ENCODE data around the gene CD151. TPM values are rescaled to one million over a fixed set of nuclear protein-coding genes. Genes with fewer than 3 reads are reported as not detected.

CD151 gene
- total and polyA plus RNA-seq, 4 donors = 620 to 1,186 (median 771) TPM

DNA sequence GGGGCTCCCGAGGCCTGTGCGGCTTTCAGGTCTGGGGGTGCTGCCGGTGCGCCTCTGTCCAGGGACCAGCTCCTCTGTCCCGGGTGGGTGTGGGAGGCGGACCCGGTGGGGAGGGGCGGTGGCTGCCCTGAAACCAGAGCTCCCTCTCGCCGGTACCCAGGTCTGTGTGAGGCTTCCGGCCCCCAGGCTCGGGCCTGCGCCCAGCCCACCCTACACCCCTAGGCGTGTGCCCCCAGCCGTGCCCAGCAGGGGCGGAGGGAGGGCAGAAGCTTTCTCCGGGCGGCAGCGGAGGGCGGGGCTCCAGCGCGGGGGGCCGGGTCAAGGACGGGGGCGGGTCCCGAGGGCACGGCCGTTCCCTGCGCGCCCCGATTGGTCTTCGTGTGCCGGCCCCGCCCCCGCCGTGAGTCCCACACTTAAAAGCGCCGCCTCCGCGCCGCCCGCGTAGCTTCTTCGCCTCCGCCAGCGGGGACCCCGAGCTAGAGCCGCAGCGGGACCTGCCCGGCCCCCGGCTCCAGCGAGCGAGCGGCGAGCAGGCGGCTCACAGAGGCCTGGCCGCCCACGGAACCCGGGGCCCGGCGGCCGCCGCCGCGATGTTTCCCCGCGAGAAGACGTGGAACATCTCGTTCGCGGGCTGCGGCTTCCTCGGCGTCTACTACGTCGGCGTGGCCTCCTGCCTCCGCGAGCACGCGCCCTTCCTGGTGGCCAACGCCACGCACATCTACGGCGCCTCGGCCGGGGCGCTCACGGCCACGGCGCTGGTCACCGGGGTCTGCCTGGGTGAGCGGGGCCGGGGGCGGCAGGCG, 13.4 kb upstream of the CD151 start:
- Histone ChIP-seq H3K9me3 (ENCODE audit: control insufficient read depth, low read length) (no peaks in the 10 kb centered on the region), H3K4me1 (ENCODE audit: control insufficient read depth in 1 of 2, insufficient read depth in 2 of 2, low read length in 2 of 2) (no peaks in the 10 kb centered on the region), H3K36me3 (ENCODE audit: control insufficient read depth in 1 of 2, insufficient read depth in 2 of 2, low read length in 1 of 2) (peaks cover 0 to under 1% of the 10 kb centered on the region in 2 donors), H3K4me3 (ENCODE audit: low read length in 2 of 2) (peak overlapping the region; percentile 73 to 98), H3K27ac (ENCODE audit: low read depth in 1 of 2, low read length in 2 of 2) (peak overlapping the region; percentile 71 to 95), H3K27me3 (ENCODE audit: control insufficient read depth in 1 of 2, insufficient read depth in 2 of 2, low read length in 1 of 2) (no peaks in the 10 kb centered on the region)
- intact Hi-C loops (cut with DNase I) = no loop called here
- peak; percentile 95 to 98 for DNase-seq
- ATAC-seq (ENCODE audit: low FRiP score) = peak; percentile 91
- WGBS, 2 donors = 0 to 1% methylated on average over 52 to 96 of the region's 96 CpGs

DNA sequence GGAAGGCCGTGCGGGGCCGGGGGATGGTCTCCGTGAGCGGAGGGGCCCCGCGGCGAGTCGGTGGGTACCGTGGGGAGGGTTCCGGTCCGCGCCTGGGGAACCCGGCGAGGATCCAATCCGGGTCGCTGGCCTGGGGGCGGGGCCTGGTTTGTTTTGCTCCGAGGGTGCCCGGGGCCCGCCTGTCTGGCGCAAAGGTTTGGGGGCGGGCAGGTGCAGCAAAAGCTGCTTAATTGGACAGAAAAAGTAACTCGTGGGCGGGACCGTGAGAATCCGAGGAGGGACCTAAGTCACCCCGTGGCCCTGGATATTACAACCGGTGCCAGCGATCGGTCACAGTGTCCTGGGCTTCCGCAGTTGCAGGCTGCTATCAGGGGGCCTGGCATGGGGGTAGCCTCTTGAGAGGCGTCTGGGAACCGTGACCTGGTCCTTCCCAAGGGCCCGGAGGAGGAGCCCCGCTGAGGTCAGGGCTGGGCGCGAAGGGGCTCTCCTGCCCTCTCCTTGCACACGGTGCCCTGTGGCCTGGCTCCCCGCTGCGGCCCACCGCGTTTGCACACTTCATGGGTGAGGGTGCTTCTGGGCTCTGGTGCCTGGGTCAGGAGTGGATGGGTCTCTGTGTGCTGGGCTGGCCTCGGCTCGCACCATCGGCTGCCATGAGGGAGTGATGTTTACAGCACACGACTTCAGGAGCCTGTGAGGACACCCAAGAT, 12.7 kb upstream of the CD151 start:
- peak overlapping the region; percentile 73 to 98 for H3K4me3 ChIP-seq (ENCODE audit: low read length in 2 of 2)
- peaks cover 0 to 4% of the 10 kb centered on the region in 2 donors for H3K36me3 ChIP-seq (ENCODE audit: control insufficient read depth in 1 of 2, insufficient read depth in 2 of 2, low read length in 1 of 2)
- DNase-seq (peak; percentile 94 to 95), ATAC-seq (ENCODE audit: low FRiP score) (peak; percentile 68)
- WGBS, 2 donors = 1 to 2% methylated on average over 38 to 47 of the region's 47 CpGs
- intact Hi-C loops (cut with DNase I) = no loop called here
- no peaks in the 10 kb centered on the region for H3K4me1 ChIP-seq (ENCODE audit: control insufficient read depth in 1 of 2, insufficient read depth in 2 of 2, low read length in 2 of 2)
- H3K27me3 ChIP-seq (ENCODE audit: control insufficient read depth in 1 of 2, insufficient read depth in 2 of 2, low read length in 1 of 2) = no peaks in the 10 kb centered on the region
- peak overlapping the region; percentile 89 to 95 for H3K27ac ChIP-seq (ENCODE audit: low read depth in 1 of 2, low read length in 2 of 2)
- H3K9me3 ChIP-seq (ENCODE audit: control insufficient read depth, low read length) = no peaks in the 10 kb centered on the region

DNA sequence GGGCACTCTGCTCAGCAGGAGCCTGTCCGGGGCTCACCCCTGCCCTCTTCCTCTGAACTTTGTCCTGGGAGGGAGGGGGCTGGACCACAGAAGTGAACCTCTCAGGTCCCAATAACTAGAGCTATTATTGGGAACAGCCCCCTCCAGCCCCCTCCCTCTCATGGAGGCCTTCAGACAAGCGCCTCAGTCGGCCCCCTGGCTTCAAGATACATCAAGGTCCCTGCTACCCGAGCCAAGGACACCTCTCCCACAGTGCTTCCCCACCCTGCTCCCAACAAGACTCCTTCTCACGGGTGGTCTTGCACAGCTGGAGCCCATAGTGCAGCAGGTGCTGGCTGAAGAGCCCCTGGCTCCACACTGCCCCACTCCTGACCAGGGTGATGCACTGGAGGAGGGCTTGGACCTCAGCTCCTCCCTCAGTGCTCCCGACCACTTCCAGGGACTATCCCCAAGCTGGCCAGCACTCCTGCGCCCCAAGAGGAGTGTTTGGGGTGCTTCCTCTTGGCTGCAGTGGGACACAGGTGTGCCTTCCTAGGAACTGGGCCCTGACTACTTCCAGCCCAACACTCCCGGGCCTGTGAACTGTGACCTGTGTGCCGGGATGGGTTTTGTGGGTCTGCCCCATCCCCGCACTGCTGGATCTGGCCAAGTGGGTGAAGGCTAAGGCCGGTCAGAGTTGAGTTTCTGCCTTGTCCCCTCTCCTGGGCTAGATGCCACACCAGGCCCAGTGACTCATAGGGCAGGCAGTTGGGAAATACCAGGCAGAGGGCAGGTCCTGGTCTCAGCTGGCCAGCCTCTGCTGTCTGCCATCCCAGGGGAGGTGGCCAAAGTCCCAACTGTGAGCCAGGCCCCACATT, 11.9 kb upstream of the CD151 start:
- Histone ChIP-seq H3K27me3 (ENCODE audit: control insufficient read depth in 1 of 2, insufficient read depth in 2 of 2, low read length in 1 of 2) (no peaks in the 10 kb centered on the region), H3K4me1 (ENCODE audit: control insufficient read depth in 1 of 2, insufficient read depth in 2 of 2, low read length in 2 of 2) (no peaks in the 10 kb centered on the region), H3K4me3 (ENCODE audit: low read length in 2 of 2) (peak overlapping the region; percentile 73 to 98), H3K9me3 (ENCODE audit: control insufficient read depth, low read length) (no peaks in the 10 kb centered on the region), H3K36me3 (ENCODE audit: control insufficient read depth in 1 of 2, insufficient read depth in 2 of 2, low read length in 1 of 2) (peaks cover 0 to 6% of the 10 kb centered on the region in 2 donors), H3K27ac (ENCODE audit: low read depth in 1 of 2, low read length in 2 of 2) (peak overlapping the region in 1 of 2 donors; percentile 89)
- ATAC-seq (ENCODE audit: low FRiP score) = peak; percentile 69
- peak; percentile 93 to 95 for DNase-seq
- intact Hi-C loops (cut with DNase I) = no loop called here
- WGBS, 2 donors = 15 to 24% methylated on average over 11 of the region's 11 CpGs

DNA sequence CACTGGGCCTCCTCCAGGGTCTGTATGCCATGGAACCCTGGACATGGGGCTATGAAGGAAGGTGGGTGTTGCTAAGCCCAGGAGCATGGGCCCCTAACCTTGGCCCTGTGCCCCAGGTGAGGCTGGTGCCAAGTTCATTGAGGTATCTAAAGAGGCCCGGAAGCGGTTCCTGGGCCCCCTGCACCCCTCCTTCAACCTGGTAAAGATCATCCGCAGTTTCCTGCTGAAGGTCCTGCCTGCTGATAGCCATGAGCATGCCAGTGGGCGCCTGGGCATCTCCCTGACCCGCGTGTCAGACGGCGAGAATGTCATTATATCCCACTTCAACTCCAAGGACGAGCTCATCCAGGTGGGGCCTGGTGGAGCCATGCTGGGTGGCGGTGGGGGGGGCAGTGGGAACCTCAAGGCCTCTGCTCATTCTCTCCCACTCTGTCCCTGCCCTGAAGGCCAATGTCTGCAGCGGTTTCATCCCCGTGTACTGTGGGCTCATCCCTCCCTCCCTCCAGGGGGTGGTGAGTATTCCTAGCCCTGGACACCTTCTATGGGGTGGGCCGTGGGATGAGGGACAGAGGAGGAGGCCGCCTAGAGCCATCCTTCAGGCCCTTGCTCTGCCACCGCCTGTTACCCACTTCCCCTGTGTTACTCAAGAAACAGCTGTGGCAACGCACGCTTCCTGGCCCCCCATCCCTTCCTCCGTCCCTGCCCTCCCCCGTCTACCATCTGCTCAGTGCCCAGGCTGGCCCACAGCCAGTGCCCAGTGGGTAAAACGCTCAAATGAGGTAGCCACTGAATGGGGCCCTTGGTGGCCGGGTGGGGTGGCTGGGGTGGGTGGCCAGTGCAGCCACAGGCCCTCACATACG, 11.0 kb upstream of the CD151 start:
- H3K4me3 ChIP-seq (ENCODE audit: low read length in 2 of 2) = no peak overlapping the region
- DNase-seq (no peak), ATAC-seq (ENCODE audit: low FRiP score) (no peak)
- peaks cover 0 to 6% of the 10 kb centered on the region in 2 donors for H3K36me3 ChIP-seq (ENCODE audit: control insufficient read depth in 1 of 2, insufficient read depth in 2 of 2, low read length in 1 of 2)
- H3K4me1 ChIP-seq (ENCODE audit: control insufficient read depth in 1 of 2, insufficient read depth in 2 of 2, low read length in 2 of 2) = no peaks in the 10 kb centered on the region
- H3K27ac ChIP-seq (ENCODE audit: low read depth in 1 of 2, low read length in 2 of 2) = peak overlapping the region in 1 of 2 donors; percentile 34
- no peaks in the 10 kb centered on the region for H3K9me3 ChIP-seq (ENCODE audit: control insufficient read depth, low read length)
- no peaks in the 10 kb centered on the region for H3K27me3 ChIP-seq (ENCODE audit: control insufficient read depth in 1 of 2, insufficient read depth in 2 of 2, low read length in 1 of 2)
- intact Hi-C loops (cut with DNase I) = no loop called here
- WGBS, 2 donors = 51 to 59% methylated on average over 21 to 22 of the region's 22 CpGs

DNA sequence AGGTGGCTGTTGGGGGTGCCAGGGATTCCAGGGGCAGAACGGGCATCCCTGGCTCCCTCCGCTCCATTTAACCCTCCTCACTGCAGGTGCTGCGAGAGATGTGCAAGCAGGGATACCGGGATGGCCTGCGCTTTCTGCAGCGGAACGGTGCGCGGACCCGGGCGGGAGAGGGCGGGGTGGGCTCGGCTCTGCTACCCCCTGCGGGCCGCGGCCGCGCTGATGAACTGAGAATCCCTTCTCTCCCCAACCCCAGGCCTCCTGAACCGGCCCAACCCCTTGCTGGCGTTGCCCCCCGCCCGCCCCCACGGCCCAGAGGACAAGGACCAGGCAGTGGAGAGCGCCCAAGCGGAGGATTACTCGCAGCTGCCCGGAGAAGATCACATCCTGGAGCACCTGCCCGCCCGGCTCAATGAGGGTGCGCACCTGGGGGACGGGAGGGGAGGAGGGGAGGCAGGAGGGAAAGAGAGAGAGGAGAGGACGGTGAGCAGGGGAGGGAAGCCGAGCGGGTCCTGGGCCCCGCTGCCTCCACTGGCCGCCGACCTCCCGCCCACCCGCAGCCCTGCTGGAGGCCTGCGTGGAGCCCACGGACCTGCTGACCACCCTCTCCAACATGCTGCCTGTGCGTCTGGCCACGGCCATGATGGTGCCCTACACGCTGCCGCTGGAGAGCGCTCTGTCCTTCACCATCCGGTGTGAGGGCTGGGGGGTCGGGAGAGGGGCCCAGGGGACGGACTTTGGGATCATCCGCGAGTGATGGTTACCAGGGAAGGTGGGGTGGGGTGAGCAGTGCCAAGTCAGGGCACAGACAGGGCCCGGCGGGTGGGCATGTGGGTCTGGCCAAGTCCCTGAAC, 9.1 kb upstream of the CD151 start:
- intact Hi-C loops (cut with DNase I) = no loop called here
- H3K9me3 ChIP-seq (ENCODE audit: control insufficient read depth, low read length) = no peaks in the 10 kb centered on the region
- no peak for DNase-seq
- no peaks in the 10 kb centered on the region for H3K27me3 ChIP-seq (ENCODE audit: control insufficient read depth in 1 of 2, insufficient read depth in 2 of 2, low read length in 1 of 2)
- no peak for ATAC-seq (ENCODE audit: low FRiP score)
- WGBS, 2 donors = 85 to 89% methylated on average over 46 to 53 of the region's 53 CpGs
- H3K36me3 ChIP-seq (ENCODE audit: control insufficient read depth in 1 of 2, insufficient read depth in 2 of 2, low read length in 1 of 2) = peaks cover 0 to 6% of the 10 kb centered on the region in 2 donors
- no peak overlapping the region for H3K27ac ChIP-seq (ENCODE audit: low read depth in 1 of 2, low read length in 2 of 2)
- H3K4me1 ChIP-seq (ENCODE audit: control insufficient read depth in 1 of 2, insufficient read depth in 2 of 2, low read length in 2 of 2) = no peaks in the 10 kb centered on the region
- H3K4me3 ChIP-seq (ENCODE audit: low read length in 2 of 2) = no peak overlapping the region

DNA sequence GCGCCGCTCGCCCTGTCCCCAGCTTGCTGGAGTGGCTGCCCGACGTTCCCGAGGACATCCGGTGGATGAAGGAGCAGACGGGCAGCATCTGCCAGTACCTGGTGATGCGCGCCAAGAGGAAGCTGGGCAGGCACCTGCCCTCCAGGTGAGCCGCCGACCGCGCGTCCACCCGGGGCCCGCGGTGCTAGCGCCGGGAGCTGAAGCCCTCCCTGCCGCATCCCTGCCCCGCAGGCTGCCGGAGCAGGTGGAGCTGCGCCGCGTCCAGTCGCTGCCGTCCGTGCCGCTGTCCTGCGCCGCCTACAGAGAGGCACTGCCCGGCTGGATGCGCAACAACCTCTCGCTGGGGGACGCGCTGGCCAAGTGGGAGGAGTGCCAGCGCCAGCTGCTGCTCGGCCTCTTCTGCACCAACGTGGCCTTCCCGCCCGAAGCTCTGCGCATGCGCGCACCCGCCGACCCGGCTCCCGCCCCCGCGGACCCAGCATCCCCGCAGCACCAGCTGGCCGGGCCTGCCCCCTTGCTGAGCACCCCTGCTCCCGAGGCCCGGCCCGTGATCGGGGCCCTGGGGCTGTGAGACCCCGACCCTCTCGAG, 8.4 kb upstream of the CD151 start:
- H3K36me3 ChIP-seq (ENCODE audit: control insufficient read depth in 1 of 2, insufficient read depth in 2 of 2, low read length in 1 of 2) = peaks cover 0 to 6% of the 10 kb centered on the region in 2 donors
- DNase-seq = no peak
- intact Hi-C loops (cut with DNase I) = no loop called here
- WGBS, 2 donors = 76 to 78% methylated on average over 57 to 59 of the region's 59 CpGs
- H3K27me3 ChIP-seq (ENCODE audit: control insufficient read depth in 1 of 2, insufficient read depth in 2 of 2, low read length in 1 of 2) = no peaks in the 10 kb centered on the region
- ATAC-seq (ENCODE audit: low FRiP score) = no peak
- H3K27ac ChIP-seq (ENCODE audit: low read depth in 1 of 2, low read length in 2 of 2) = no peak overlapping the region
- H3K4me1 ChIP-seq (ENCODE audit: control insufficient read depth in 1 of 2, insufficient read depth in 2 of 2, low read length in 2 of 2) = no peaks in the 10 kb centered on the region
- no peak overlapping the region for H3K4me3 ChIP-seq (ENCODE audit: low read length in 2 of 2)
- no peaks in the 10 kb centered on the region for H3K9me3 ChIP-seq (ENCODE audit: control insufficient read depth, low read length)

DNA sequence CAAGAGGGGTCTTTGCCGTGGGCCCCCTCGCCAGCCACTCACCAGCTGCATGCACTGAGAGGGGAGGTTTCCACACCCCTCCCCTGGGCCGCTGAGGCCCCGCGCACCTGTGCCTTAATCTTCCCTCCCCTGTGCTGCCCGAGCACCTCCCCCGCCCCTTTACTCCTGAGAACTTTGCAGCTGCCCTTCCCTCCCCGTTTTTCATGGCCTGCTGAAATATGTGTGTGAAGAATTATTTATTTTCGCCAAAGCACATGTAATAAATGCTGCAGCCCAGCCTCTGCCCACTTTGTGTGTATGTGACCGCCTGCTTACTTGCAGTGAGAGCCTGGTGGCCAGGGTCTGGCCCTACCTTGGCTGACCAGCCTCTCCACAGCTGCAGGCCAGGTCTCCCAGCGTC, 7.8 kb upstream of the CD151 start:
- Histone ChIP-seq H3K9me3 (ENCODE audit: control insufficient read depth, low read length) (no peaks in the 10 kb centered on the region), H3K27me3 (ENCODE audit: control insufficient read depth in 1 of 2, insufficient read depth in 2 of 2, low read length in 1 of 2) (no peaks in the 10 kb centered on the region)

More for the DNA sequence above, 7.8 kb upstream of the CD151 start:
- 81% methylated on average over 11 of the region's 11 CpGs for WGBS, 2 donors
- ATAC-seq (ENCODE audit: low FRiP score) (no peak), DNase-seq (no peak)
- intact Hi-C loops (cut with DNase I) = no loop called here
- peaks cover 0 to 6% of the 10 kb centered on the region in 2 donors for H3K36me3 ChIP-seq (ENCODE audit: control insufficient read depth in 1 of 2, insufficient read depth in 2 of 2, low read length in 1 of 2)
- H3K4me3 ChIP-seq (ENCODE audit: low read length in 2 of 2) = no peak overlapping the region
- H3K27ac ChIP-seq (ENCODE audit: low read depth in 1 of 2, low read length in 2 of 2) = no peak overlapping the region
- H3K4me1 ChIP-seq (ENCODE audit: control insufficient read depth in 1 of 2, insufficient read depth in 2 of 2, low read length in 2 of 2) = no peaks in the 10 kb centered on the region

All from aorta (tissue), 5 donors.